ENCODE data around the gene ACADSB. TPM values are rescaled to one million over a fixed set of nuclear protein-coding genes. Genes with fewer than 3 reads are reported as not detected.

The ACADSB gene
- total RNA-seq, 2 donors from 2014 or later: 17.6 to 69.3 TPM

- Histone ChIP-seq H3K27me3 (no peaks in the 10 kb centered on the region), H3K4me1 (no peaks in the 10 kb centered on the region), H3K36me3 (no peaks in the 10 kb centered on the region), H3K27ac (no peak overlapping the region), H3K9me3 (no peaks in the 10 kb centered on the region), H3K9ac (ENCODE audit: low read depth in 2 of 2, low read length in 2 of 2) (no peak overlapping the region), H3K4me3 (no peak overlapping the region)
- no peak for TF ChIP-seq CTCF (IDR thresholded peaks at IDR 0.05)
- intact Hi-C loops (cut with DNase I): no loop called here
- no peak for DNase-seq
Measured at GRCh38 chr10:123026302-123026701, 17.5 kb downstream of the ACADSB start.

GRCh38 chr10:123027861-123028260, 19.1 kb downstream of the ACADSB start:
- intact Hi-C loops (cut with DNase I): no loop called here

GRCh38 chr10:123031124-123031523, 22.3 kb downstream of the ACADSB start:
- no peak for DNase-seq
- TF ChIP-seq CTCF (IDR thresholded peaks at IDR 0.05): no peak
- H3K27ac ChIP-seq: no peak overlapping the region
- H3K36me3 ChIP-seq: no peaks in the 10 kb centered on the region
- H3K27me3 ChIP-seq: no peaks in the 10 kb centered on the region
- intact Hi-C loops (cut with DNase I): no loop called here
- no peak overlapping the region for H3K9ac ChIP-seq (ENCODE audit: low read depth in 2 of 2, low read length in 2 of 2)
- no peak overlapping the region for H3K4me3 ChIP-seq
- no peaks in the 10 kb centered on the region for H3K4me1 ChIP-seq
- no peaks in the 10 kb centered on the region for H3K9me3 ChIP-seq

More at GRCh38 chr10:123027861-123028260, 19.1 kb downstream of the ACADSB start:
- H3K36me3 ChIP-seq: no peaks in the 10 kb centered on the region
- no peak for TF ChIP-seq CTCF (IDR thresholded peaks at IDR 0.05)
- no peak overlapping the region for H3K27ac ChIP-seq
- no peak for DNase-seq
- no peaks in the 10 kb centered on the region for H3K27me3 ChIP-seq
- no peaks in the 10 kb centered on the region for H3K9me3 ChIP-seq
- no peak overlapping the region for H3K9ac ChIP-seq (ENCODE audit: low read depth in 2 of 2, low read length in 2 of 2)
- H3K4me3 ChIP-seq: no peak overlapping the region
- H3K4me1 ChIP-seq: no peaks in the 10 kb centered on the region

GRCh38 chr10:123034332-123034731, 25.5 kb downstream of the ACADSB start:
- H3K9ac ChIP-seq (ENCODE audit: low read depth in 2 of 2, low read length in 2 of 2): no peak overlapping the region
- intact Hi-C loops (cut with DNase I): no loop called here
- H3K4me1 ChIP-seq: no peaks in the 10 kb centered on the region
- no peak for TF ChIP-seq CTCF (IDR thresholded peaks at IDR 0.05)
- no peak overlapping the region for H3K4me3 ChIP-seq
- DNase-seq: no peak
- no peaks in the 10 kb centered on the region for H3K36me3 ChIP-seq
- no peak overlapping the region for H3K27ac ChIP-seq
- no peaks in the 10 kb centered on the region for H3K27me3 ChIP-seq
- no peaks in the 10 kb centered on the region for H3K9me3 ChIP-seq

- intact Hi-C loops (cut with DNase I): no loop called here
- no peak for DNase-seq
- H3K36me3 ChIP-seq: no peaks in the 10 kb centered on the region
Measured at GRCh38 chr10:123035467-123036086, 26.8 kb downstream of the ACADSB start.

More at GRCh38 chr10:123035467-123036086, 26.8 kb downstream of the ACADSB start:
- Histone ChIP-seq H3K27ac (no peak overlapping the region), H3K9me3 (no peaks in the 10 kb centered on the region), H3K9ac (ENCODE audit: low read depth in 2 of 2, low read length in 2 of 2) (no peak overlapping the region), H3K27me3 (no peaks in the 10 kb centered on the region), H3K4me3 (no peak overlapping the region), H3K4me1 (no peaks in the 10 kb centered on the region)
- no peak for TF ChIP-seq CTCF (IDR thresholded peaks at IDR 0.05)

Data from colonic mucosa (tissue), 4 donors.